NCI-H446 (cell line): Measurements from ENCODE around the gene LMO1.

ENCODE experiments used
- DNase-seq, 2 experiments: peaks; one replicate each; lab custom pipeline; 2025; lab: John Stamatoyannopoulos, UW

LMO1 gene

GRCh38 chr11:8288166-8288772, 24.6 kb upstream of the LMO1 start:
- DNase-seq, result no peak

GRCh38 chr11:8287703-8288102, 24.0 kb upstream of the LMO1 start:
- DNase-seq, result no peak

GRCh38 chr11:8287297-8287696, 23.6 kb upstream of the LMO1 start:
- no peak for DNase-seq

GRCh38 chr11:8286886-8287285, 23.2 kb upstream of the LMO1 start:
- DNase-seq, result no peak

GRCh38 chr11:8285796-8286195, 22.1 kb upstream of the LMO1 start:
- DNase-seq, result no peak

DNA sequence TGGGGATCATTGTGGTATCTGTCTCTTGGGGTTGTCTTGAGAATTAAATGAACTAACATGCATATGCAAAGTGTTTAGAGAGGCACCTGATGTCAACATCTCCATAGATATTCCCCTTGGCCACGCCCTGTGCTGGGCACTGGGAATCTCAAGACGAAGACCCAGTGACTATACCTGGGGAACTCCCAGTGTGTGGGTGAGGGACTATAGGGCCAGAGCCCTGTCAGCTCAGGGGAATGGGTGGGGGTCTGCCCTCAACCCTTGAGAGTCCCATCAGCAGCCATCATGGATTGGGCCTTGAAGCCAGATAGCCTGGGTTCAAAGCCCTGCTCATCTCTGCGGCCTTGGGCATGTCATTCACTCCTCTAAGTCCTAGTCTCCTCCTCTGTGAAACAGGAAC, 21.6 kb upstream of the LMO1 start:
- no peak for DNase-seq

DNA sequence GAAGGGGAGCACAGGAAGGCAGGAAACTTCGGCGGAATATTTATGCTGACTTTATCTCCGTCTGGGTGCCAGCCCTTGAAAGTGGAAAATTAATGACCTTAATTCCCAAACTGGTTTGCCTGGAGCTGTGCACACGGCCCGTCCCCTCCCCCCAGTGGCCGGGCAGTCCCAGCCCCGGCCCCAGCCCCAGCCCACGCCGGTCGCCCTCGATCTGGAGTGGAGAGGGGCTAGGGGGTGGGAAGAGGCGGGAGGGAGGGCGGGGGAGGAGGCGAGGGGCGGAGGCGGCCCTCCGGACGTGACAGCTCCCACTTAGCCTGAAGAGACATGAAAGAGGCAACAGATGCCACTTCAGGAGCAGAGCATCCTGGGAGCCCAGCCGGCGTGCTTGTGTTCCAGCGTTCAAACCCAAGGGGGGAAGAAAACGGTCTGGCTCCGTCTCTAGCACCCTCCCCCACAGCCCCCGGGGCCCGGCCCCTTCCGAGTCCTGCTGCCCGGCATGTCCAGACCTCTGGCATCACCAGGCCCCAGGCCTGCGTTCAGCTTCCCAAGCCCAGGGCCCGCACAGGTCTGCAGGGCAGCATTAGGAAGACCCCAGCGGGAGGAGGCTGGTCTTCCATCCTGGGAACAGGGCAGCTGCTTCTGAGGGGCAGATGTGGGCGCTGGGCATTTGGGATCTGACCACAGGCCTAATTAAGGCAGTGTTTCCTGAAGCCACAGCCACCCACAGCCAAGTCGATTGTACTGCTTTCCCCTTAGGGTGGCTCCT, 20.0 kb upstream of the LMO1 start:
- DNase-seq, result peak in 1 of 2 experiments; percentile 54

DNA sequence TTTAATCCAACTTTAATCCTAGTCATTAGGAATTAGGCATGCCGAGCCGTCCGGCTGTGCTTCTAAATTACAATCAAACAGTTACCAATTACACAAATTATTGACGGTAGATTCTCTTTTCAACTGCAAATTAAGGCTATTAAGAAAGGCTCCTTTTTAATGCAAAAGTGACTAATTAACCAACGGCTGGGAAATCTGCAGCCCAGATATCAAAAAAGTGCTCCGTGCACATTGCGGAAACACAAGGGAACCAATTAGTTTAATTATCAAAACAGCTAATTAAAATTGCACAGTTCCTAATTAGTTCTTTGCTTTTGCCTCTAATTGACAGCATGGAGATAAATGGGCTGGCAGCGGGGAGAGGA, 19.4 kb upstream of the LMO1 start:
- DNase-seq, result no peak

DNA sequence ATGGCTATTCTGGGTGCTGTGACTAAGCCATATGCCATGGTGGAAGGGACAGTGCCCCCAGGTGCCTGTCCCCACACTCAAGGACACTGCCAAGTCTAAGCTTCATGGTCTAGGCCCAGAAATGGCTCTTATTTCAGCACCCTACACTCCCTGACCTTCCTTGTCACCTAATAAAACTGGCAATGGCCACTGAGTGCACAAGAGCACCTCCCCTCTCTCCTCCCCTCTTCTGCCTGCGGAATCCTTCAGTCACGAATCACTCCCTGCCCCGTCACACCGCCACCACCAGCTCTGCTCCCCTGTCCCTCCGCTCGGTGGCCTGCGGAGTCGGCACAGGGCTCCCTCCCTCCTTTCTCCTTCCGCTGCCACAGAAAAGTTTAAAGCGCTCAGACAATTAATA, 19.0 kb upstream of the LMO1 start:
- DNase-seq, result no peak

GRCh38 chr11:8281266-8281665, 17.6 kb upstream of the LMO1 start:
- DNase-seq, result no peak

GRCh38 chr11:8277691-8278090, 14.0 kb upstream of the LMO1 start:
- DNase-seq, result no peak

GRCh38 chr11:8276528-8276927, 12.8 kb upstream of the LMO1 start:
- DNase-seq, result no peak

DNA sequence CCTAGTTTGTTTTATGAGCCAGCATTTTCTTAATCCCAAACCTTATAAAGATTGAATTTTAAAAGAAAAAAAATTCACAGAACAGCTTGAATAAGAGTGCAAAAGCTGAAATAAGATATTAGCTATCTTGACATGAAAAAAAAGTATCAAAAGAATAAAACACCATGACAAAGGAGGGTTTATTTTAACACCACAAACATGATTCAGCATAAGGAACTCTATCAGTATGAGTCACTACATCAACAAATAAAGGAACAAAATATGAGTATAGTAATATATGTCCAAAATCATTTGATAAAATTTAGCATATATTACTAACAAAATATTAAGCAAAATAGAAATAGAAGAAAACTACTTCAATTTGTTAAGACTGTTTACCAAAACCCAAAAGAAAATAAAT, 9.6 kb upstream of the LMO1 start:
- DNase-seq, result no peak

- no peak for DNase-seq
These were observed 7.6 kb upstream of the LMO1 start for GRCh38 chr11:8271106-8271886.

GRCh38 chr11:8269636-8270035, 6.0 kb upstream of the LMO1 start:
- DNase-seq, result no peak

GRCh38 chr11:8268530-8269400, 5.1 kb upstream of the LMO1 start:
- peak in 1 of 2 experiments; percentile 18 for DNase-seq

DNA sequence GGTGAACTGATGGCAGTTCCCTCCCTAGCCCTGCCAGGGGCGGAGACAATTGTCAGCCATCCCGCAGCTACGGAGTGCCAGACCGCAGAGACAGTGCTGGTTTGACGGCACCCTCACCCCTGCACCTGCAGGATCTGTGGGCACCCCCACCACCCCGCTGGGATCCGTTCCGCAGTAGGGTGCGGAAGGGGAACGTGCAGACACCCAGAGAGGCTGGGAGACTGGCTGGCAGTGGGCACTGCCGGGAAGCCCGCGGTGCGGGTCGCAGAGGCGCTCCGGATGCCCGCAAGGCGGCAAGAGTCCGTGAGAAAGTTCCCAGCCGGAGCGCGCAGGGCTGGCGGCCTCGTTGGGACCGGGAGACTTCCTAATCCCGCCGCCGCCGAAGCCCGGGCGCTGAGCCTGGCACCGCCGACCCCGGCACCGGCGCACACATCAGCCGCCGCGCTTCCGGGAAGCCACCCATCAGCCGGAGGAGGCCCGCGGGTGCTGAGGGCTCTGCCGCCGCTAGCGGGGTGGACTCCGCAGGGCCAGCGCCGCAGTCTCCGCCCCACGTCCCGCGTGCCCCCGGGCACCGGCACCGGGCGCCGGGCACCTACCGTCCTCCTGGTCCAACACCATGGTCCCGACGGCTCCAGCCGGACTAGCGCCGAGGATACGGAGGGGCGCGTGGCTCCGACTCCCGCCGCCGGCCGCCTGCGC, 4.3 kb upstream of the LMO1 start:
- peak in 1 of 2 experiments; percentile 30 for DNase-seq

- DNase-seq, result no peak
These were observed 3.6 kb upstream of the LMO1 start for GRCh38 chr11:8267280-8267679.

DNA sequence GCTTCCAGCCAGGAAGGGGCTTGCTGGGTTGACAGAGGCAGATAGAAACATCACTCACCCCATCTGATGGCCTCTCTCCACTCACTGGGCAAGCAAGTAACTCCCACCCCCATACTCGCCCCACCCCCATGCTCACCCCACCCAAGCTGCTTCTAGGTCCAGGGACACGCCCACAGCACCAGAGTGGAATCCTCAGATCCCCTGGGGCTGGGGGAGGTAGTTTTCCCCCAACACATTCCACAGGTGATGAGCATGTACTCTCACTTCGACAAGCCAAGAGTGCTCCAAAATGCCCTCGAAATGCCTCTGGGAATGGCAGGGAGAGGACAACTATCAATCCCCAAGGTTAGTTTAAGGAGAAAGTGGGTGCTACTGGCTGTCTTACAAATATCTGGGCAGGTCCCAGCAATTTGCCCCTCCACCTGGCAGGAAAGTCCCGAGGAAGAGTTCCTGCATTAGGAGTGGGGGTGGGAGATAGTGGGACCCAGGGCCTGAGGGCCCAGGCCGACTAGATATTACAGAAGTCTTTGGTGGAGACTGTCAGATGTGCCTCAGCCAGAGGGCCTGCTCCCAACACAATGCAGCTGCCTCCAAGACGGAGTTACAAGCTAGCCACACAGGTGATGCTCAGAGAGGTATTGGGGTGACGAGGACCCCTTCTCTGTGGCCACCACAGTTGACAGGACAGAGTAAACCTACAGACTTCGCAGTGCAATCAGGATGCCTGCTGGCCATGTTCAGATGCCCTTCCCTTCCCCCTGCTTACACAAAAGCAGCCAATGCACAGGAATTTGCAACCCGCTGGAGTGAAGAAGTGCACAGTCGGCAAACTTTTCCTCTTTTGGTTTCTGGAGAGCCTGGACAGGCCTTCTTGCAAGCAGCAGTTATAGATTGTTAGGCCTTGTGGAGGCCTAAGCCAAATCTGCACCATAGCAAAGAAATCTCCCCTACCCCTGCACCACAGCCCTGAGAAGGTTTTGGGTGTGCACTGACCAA, 2.9 kb upstream of the LMO1 start:
- DNase-seq, result no peak

- no peak for DNase-seq
These were observed 2.1 kb upstream of the LMO1 start for GRCh38 chr11:8265681-8266241.
